NCI-H1048 (cell line): ENCODE measurements around the gene ADARB1.

Experiments
- DNase-seq: peaks from one replicate; lab custom pipeline; 2025; lab: John Stamatoyannopoulos, UW

ADARB1 gene

GRCh38 chr21:45227735-45228134 is 153.4 kb downstream of the ADARB1 start:
- DNase-seq: no peak

- DNase-seq: no peak
Observed at GRCh38 chr21:45228171-45228641, 153.8 kb downstream of the ADARB1 start.

GRCh38 chr21:45228656-45229240 is 154.4 kb downstream of the ADARB1 start:
- no peak for DNase-seq

- no peak for DNase-seq
Observed at GRCh38 chr21:45231705-45232104, 157.3 kb downstream of the ADARB1 start.

GRCh38 chr21:45234127-45234526 is 159.7 kb downstream of the ADARB1 start:
- no peak for DNase-seq

- no peak for DNase-seq
Observed at GRCh38 chr21:45234965-45235364, 160.6 kb downstream of the ADARB1 start.

GRCh38 chr21:45235488-45235887 is 161.1 kb downstream of the ADARB1 start:
- no peak for DNase-seq

GRCh38 chr21:45236481-45236880 is 162.1 kb downstream of the ADARB1 start:
- DNase-seq: no peak

GRCh38 chr21:45237401-45237800 is 163.0 kb downstream of the ADARB1 start:
- no peak for DNase-seq

- DNase-seq: no peak
Observed at GRCh38 chr21:45241357-45241756, 167.0 kb downstream of the ADARB1 start.

GRCh38 chr21:45243603-45244002 is 169.2 kb downstream of the ADARB1 start:
- no peak for DNase-seq

- no peak for DNase-seq
Observed at GRCh38 chr21:45244799-45245340, 170.5 kb downstream of the ADARB1 start.

- no peak for DNase-seq
Observed at GRCh38 chr21:45246386-45247320, 172.3 kb downstream of the ADARB1 start.

- DNase-seq: no peak
Observed at GRCh38 chr21:45248301-45248892, 174.0 kb downstream of the ADARB1 start.

- no peak for DNase-seq
Observed at GRCh38 chr21:45248893-45249381, 174.6 kb downstream of the ADARB1 start.

- DNase-seq: no peak
Observed at GRCh38 chr21:45249626-45250025, 175.2 kb downstream of the ADARB1 start.

GRCh38 chr21:45250272-45250671 is 175.9 kb downstream of the ADARB1 start:
- DNase-seq: no peak

GRCh38 chr21:45250914-45251634 is 176.7 kb downstream of the ADARB1 start:
- DNase-seq: no peak

- no peak for DNase-seq
Observed at GRCh38 chr21:45251635-45252447, 177.5 kb downstream of the ADARB1 start.

- no peak for DNase-seq
Observed at GRCh38 chr21:45252448-45252925, 178.1 kb downstream of the ADARB1 start.

- no peak for DNase-seq
Observed at GRCh38 chr21:45253180-45253579, 178.8 kb downstream of the ADARB1 start.
